ENCODE data around the gene LRRC3B.

GRCh38 chr3:26682406-26682805 lies 59.8 kb downstream of the LRRC3B start:
- TF ChIP-seq TAF1 (IDR thresholded peaks at IDR 0.05; ENCODE audit: borderline replicate concordance, low read depth, low read length) (no peak), POLR2AphosphoS5 (IDR thresholded peaks at IDR 0.05; ENCODE audit: low read depth, low read length) (no peak)
